Hematopoietic multipotent progenitor cell treated with erythropoietin and hydrocortisone succinate and interleukin-3 and kit ligand, for 8 days (in vitro differentiated cells): ENCODE measurements around the gene SLC19A1.
A peak's percentile ranks its signal among the peaks of the same experiment; 100 is the strongest.

Source experiments
- DNase-seq: peaks from one replicate; pipeline ENCODE4 v3.0.0-alpha.2; 2015

Gene SLC19A1

GRCh38 chr21:45515241-45516061 lies 26.8 kb downstream of the SLC19A1 start:
- DNase-seq: no peak

- no peak for DNase-seq
Measured at GRCh38 chr21:45514311-45515021, 27.8 kb downstream of the SLC19A1 start.

- no peak for DNase-seq
Measured at GRCh38 chr21:45513741-45514310, 28.4 kb downstream of the SLC19A1 start.

GRCh38 chr21:45513003-45513717 lies 29.1 kb downstream of the SLC19A1 start:
- no peak for DNase-seq

GRCh38 chr21:45512626-45513002 lies 29.6 kb downstream of the SLC19A1 start:
- DNase-seq: no peak

- DNase-seq: no peak
Measured at GRCh38 chr21:45511661-45512431, 30.4 kb downstream of the SLC19A1 start.

- no peak for DNase-seq
Measured at GRCh38 chr21:45511007-45511406, 31.2 kb downstream of the SLC19A1 start.

GRCh38 chr21:45510466-45510955 lies 31.7 kb downstream of the SLC19A1 start:
- DNase-seq: no peak

GRCh38 chr21:45509566-45510465 lies 32.4 kb downstream of the SLC19A1 start:
- DNase-seq: no peak

GRCh38 chr21:45508607-45509565 lies 33.4 kb downstream of the SLC19A1 start:
- DNase-seq: peak; percentile 9

GRCh38 chr21:45507888-45508508 lies 34.2 kb downstream of the SLC19A1 start:
- DNase-seq: no peak

GRCh38 chr21:45507523-45507875 lies 34.7 kb downstream of the SLC19A1 start:
- DNase-seq: no peak

- no peak for DNase-seq
Measured at GRCh38 chr21:45506836-45507522, 35.3 kb downstream of the SLC19A1 start.

- DNase-seq: no peak
Measured at GRCh38 chr21:45506241-45506817, 35.9 kb downstream of the SLC19A1 start.

GRCh38 chr21:45505416-45506021 lies 36.7 kb downstream of the SLC19A1 start:
- DNase-seq: no peak

- no peak for DNase-seq
Measured at GRCh38 chr21:45504516-45505415, 37.5 kb downstream of the SLC19A1 start.

- DNase-seq: no peak
Measured at GRCh38 chr21:45504021-45504515, 38.2 kb downstream of the SLC19A1 start.
